Measurements from ENCODE around the gene MEGF6. TPM values are rescaled to one million over a fixed set of nuclear protein-coding genes. Genes with fewer than 3 reads are reported as not detected.

MEGF6 gene
- total RNA-seq, 1 donor from 2014 or later = 1.3 TPM

DNA sequence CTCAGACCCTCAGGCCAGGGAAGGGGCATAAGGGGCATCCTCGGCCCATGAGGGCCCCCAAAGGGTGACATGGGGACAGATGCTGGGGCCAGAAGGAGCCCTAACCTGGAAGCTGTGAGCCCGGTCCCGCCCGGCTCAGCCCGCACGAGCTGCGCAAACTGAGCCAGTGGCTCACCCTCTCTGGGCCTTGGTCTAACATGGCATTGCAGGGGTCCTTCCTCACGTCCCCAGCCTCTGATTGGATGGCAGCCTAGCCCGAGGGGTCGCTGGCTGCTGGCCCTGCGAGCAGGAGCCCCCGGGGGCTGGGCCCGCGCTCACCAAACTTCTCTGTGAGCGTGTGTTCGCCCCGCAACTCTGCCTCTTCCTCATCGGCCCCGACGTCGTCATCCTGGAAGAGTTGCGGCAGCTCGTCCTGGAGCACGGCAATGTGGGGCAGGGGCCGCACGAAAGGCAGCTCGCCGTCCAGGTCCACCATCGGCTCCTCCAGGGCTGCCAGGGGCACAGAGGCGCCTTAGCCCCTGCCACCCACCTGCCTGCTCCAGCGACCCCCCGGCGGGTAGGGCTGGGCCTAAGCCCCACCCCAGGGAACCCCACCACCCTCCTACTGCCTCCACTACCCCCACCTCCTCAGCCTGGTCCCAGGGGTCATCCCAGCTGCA, 102.4 kb downstream of the MEGF6 start:
- Histone ChIP-seq H3K27me3 (ENCODE audit: control insufficient read depth, insufficient read depth, low read length) (no peaks in the 10 kb centered on the region), H3K36me3 (ENCODE audit: control insufficient read depth, insufficient read depth, low read length) (no peaks in the 10 kb centered on the region), H3K4me3 (ENCODE audit: low read depth, low read length) (no peak overlapping the region)
- FAIRE-seq (no peak), DNase-seq (ENCODE audit: low read depth) (no peak)
- TF ChIP-seq, protein P1, sequence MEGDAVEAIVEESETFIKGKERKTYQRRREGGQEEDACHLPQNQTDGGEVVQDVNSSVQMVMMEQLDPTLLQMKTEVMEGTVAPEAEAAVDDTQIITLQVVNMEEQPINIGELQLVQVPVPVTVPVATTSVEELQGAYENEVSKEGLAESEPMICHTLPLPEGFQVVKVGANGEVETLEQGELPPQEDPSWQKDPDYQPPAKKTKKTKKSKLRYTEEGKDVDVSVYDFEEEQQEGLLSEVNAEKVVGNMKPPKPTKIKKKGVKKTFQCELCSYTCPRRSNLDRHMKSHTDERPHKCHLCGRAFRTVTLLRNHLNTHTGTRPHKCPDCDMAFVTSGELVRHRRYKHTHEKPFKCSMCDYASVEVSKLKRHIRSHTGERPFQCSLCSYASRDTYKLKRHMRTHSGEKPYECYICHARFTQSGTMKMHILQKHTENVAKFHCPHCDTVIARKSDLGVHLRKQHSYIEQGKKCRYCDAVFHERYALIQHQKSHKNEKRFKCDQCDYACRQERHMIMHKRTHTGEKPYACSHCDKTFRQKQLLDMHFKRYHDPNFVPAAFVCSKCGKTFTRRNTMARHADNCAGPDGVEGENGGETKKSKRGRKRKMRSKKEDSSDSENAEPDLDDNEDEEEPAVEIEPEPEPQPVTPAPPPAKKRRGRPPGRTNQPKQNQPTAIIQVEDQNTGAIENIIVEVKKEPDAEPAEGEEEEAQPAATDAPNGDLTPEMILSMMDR (IDR thresholded peaks at IDR 0.05; ENCODE audit: insufficient read depth, low read length, severe bottlenecking) = no peak

DNA sequence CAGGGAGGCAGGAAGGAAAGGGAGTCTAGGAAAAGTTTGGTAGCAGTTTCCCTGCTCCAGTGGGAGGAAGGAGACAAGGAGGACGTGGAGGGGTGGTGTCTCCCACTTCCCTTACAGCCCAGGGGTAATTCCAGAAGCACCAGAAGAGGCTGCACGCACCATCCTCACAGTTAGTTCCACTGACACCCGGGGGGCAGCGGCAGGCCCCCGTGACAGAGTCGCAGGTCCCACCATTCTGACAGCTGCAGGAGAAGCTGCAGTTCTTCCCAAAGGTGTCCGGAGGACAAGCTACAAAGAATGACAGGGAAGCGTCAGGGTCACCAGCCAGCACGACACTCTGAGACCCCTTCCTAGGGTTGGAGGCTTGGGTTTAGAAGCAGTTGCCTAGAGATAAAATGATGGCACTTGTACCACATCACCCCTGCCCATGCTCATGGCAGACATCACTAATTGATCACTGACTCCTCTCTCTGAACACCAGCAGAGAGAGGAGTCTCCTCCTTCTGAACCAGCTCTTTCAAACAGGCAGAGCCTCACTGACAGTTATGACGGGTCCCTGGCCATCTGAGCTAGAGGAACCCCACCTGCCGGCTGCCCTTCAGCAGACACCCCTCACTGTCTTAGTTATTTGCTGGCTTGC, 103.6 kb downstream of the MEGF6 start:
- Histone ChIP-seq H3K27me3 (ENCODE audit: control insufficient read depth, insufficient read depth, low read length) (no peaks in the 10 kb centered on the region), H3K4me3 (ENCODE audit: low read depth, low read length) (no peak overlapping the region)
- no peak for FAIRE-seq

GRCh38 chr1:3506943-3507342, 104.4 kb downstream of the MEGF6 start:
- H3K36me3 ChIP-seq (ENCODE audit: control insufficient read depth, insufficient read depth, low read length) = no peaks in the 10 kb centered on the region
- TF ChIP-seq, protein P1 (IDR thresholded peaks at IDR 0.05; ENCODE audit: insufficient read depth, low read length, severe bottlenecking) = no peak
- FAIRE-seq = no peak

More for the DNA sequence above, 103.6 kb downstream of the MEGF6 start:
- TF ChIP-seq, protein P1 (IDR thresholded peaks at IDR 0.05; ENCODE audit: insufficient read depth, low read length, severe bottlenecking) = no peak
- H3K36me3 ChIP-seq (ENCODE audit: control insufficient read depth, insufficient read depth, low read length) = no peaks in the 10 kb centered on the region
- DNase-seq (ENCODE audit: low read depth) = no peak

GRCh38 chr1:3506041-3506440, 105.3 kb downstream of the MEGF6 start:
- H3K27me3 ChIP-seq (ENCODE audit: control insufficient read depth, insufficient read depth, low read length) = no peaks in the 10 kb centered on the region
- H3K36me3 ChIP-seq (ENCODE audit: control insufficient read depth, insufficient read depth, low read length) = no peaks in the 10 kb centered on the region
- no peak for FAIRE-seq
- TF ChIP-seq, protein P1 (IDR thresholded peaks at IDR 0.05; ENCODE audit: insufficient read depth, low read length, severe bottlenecking) = no peak
- no peak overlapping the region for H3K4me3 ChIP-seq (ENCODE audit: low read depth, low read length)
- DNase-seq (ENCODE audit: low read depth) = no peak

More at GRCh38 chr1:3506943-3507342, 104.4 kb downstream of the MEGF6 start:
- Histone ChIP-seq H3K27me3 (ENCODE audit: control insufficient read depth, insufficient read depth, low read length) (no peaks in the 10 kb centered on the region), H3K4me3 (ENCODE audit: low read depth, low read length) (no peak overlapping the region)
- no peak for DNase-seq (ENCODE audit: low read depth)

- no peak overlapping the region for H3K4me3 ChIP-seq (ENCODE audit: low read depth, low read length)
- no peaks in the 10 kb centered on the region for H3K36me3 ChIP-seq (ENCODE audit: control insufficient read depth, insufficient read depth, low read length)
- no peaks in the 10 kb centered on the region for H3K27me3 ChIP-seq (ENCODE audit: control insufficient read depth, insufficient read depth, low read length)
- DNase-seq (ENCODE audit: low read depth) (no peak), FAIRE-seq (no peak)
- TF ChIP-seq, protein P1 (IDR thresholded peaks at IDR 0.05; ENCODE audit: insufficient read depth, low read length, severe bottlenecking) = no peak
These were observed 106.1 kb downstream of the MEGF6 start for GRCh38 chr1:3505161-3505560.
